Heart right ventricle (tissue), 16 donors: ENCODE measurements around the gene SLC2A13. TPM values are rescaled to one million over a fixed set of nuclear protein-coding genes. Genes with fewer than 3 reads are reported as not detected.

Experiments
- ATAC-seq, 8 donors: fragments of 200-7000 bp; cut with Tn5 transposase; one replicate each; pipeline ENCODE4 v1.9.1; 2020; ENCODE audit warnings: mild to moderate bottlenecking in 8 of 8, moderate library complexity in 8 of 8, moderate number of reproducible peaks in 1 of 8
- DNase-seq, 2 donors: peaks; one replicate each; pipeline ENCODE4 v3.0.0-alpha.2; 2020
- H3K27ac ChIP-seq, 10 donors: fragments of 200-600 bp; sonication (generic) in 2 of 10; one replicate each; pipeline versions ENCODE4 v1.5.0 to v1.8.0; 2020 to 2022; ENCODE audit warnings: mild to moderate bottlenecking in 3 of 10
- H3K27me3 ChIP-seq, 7 donors: fragments of 200-600 bp; one replicate each; pipeline ENCODE4 v1.8.0; 2021 to 2022; ENCODE audit warnings: mild to moderate bottlenecking in 2 of 7
- H3K36me3 ChIP-seq, 9 donors: fragments of 200-600 bp; sonication (generic) in 1 of 9; one replicate each; pipeline versions ENCODE4 v1.5.0 to v1.8.0; 2020 to 2022; ENCODE audit warnings: mild to moderate bottlenecking in 2 of 9
- H3K4me1 ChIP-seq, 9 donors: fragments of 200-600 bp; sonication (generic) in 1 of 9; one replicate each; pipeline versions ENCODE4 v1.5.0 to v1.8.0; 2020 to 2022; ENCODE audit warnings: mild to moderate bottlenecking in 4 of 9
- H3K4me3 ChIP-seq, 10 donors: fragments of 200-600 bp; sonication (generic) in 2 of 10; one replicate each; pipeline versions ENCODE4 v1.5.0 to v1.8.0; 2020 to 2022; ENCODE audit warnings: mild to moderate bottlenecking in 7 of 10, moderate library complexity in 2 of 10
- H3K9me3 ChIP-seq, 11 donors: fragments of 200-600 bp in 10 of 11; sonication (generic) in 2 of 11; one replicate each; pipeline versions ENCODE4 v1.5.0 to v1.8.0; 2013 to 2022; ENCODE audit warnings: mild to moderate bottlenecking in 2 of 11, control low read depth in 1 of 11, moderate library complexity in 1 of 11
- CTCF ChIP-seq, 9 donors: fragments of 200-600 bp; sonication (generic) in 2 of 9; IDR thresholded peaks; one replicate each; pipeline versions ENCODE4 v1.5.0 to v1.8.0; 2021 to 2022; ENCODE audit warnings: antibody characterized with exemption in 9 of 9, mild to moderate bottlenecking in 5 of 9, moderate library complexity in 1 of 9
- WGBS, 2 donors: extraction: QIAGEN DNeasy Blood & Tissue Kit; methylation state at CpG; one replicate each; pipeline ENCODE4 v1.1.7; 2013; ENCODE audit warnings: inconsistent platforms in 1 of 2; 5-methylcytosine and 5-hydroxymethylcytosine counted together
- intact Hi-C, 10 donors: fragments of 100-400 bp; cut with DNase I; formaldehyde crosslinking; loops; one replicate each; pipeline versions ENCODE4 v1.11.1 to v1.14.2; 2022
- polyA plus RNA-seq, 2 donors: library from polyadenylated mRNA; stranded (reverse); fragments of 200-250 nt; gene quantifications; one replicate each; pipeline ENCODE4 v1.2.3, GENCODE V29; 2013
- total RNA-seq, 10 donors: library from RNA; stranded (reverse); fragmentation: NEBNext Ultra II Directional in 3 of 10; extraction: Animal tissue kit (Norgen Biotek cat#: 25700) in 3 of 10; gene quantifications; one replicate each; pipeline versions ENCODE4 v1.2.1 to v1.2.4, GENCODE V29; 2021 to 2023
- donor health status: Arrhythmogenic right ventricular cardiomyopathy.
- donor health status: ischemic (EF 13 %, LVEDD 7.1; RV severe dilation, severe dysfunction).
- donor health status: healthy with polysubstance abuse.
- donor health status: DM: no; HTN: yes; CAD: no.
- donor health status: DM: no; HTN: no; CAD: no.
- donor health status: ischemic (EF 25% LVEDD 6.9; RV normal size, moderate dysfunction).
- donor health status: ischemic (EF 25% LVEDD 5.7; RV mildly dilated, moderate dysfunction).
- donor health status: healthy.
- donor health status: DM: yes; HTN: yes; CAD: no.
- donor health status: Ischemic cardiomyopathy.
- donor health status: ischemic (EF 35%, LVEDD 5.7; RV mildly dilated, moderate dysfunction).
- donor health status: nonischemic (EF 11% LVEDD 7.7; RV severe dilation, severe dysfunction).
- donor health status: DM: yes; HTN: yes; CAD: no.
- donor health status: PGD.
- donor health status: ischemic (EF 29% LVEDD 5.4; RV normal size, mild dysfunction).
- donor health status: nonischemic (EF 23%, LVEDD 6.1; RV moderate dilation, normal function).

The SLC2A13 gene
- total and polyA plus RNA-seq, 12 donors = 2.6 to 14.2 (median 9.8) TPM

- peak overlapping the region in 1 of 10 donors; percentile 29 for H3K4me3 ChIP-seq
- H3K36me3 ChIP-seq = no peaks in the 10 kb centered on the region
- peaks cover 7 to 32% (median 23%) of the 10 kb centered on the region in 9 donors for H3K4me1 ChIP-seq
- no peak for TF ChIP-seq CTCF (IDR thresholded peaks at IDR 0.05)
- WGBS, 2 donors = 86 to 96% methylated on average over 1 of the region's 1 CpG
- H3K27me3 ChIP-seq = no peaks in the 10 kb centered on the region
- DNase-seq (no peak), ATAC-seq (no peak)
- no peaks in the 10 kb centered on the region for H3K9me3 ChIP-seq
- intact Hi-C loops = loop anchor here in 4 of 10 donors (5.0 to 10.0 kb wide), 4 partner anchors 39 to 212 kb away; partner anchors contain the start of genes SLC2A13 (in 2 of the 4) and LRRK2 (in 1 of the 4)
- H3K27ac ChIP-seq = peak overlapping the region in 6 of 10 donors; percentile 4 to 68 (median 52)
These were observed 92.6 kb downstream of the SLC2A13 start for GRCh38 chr12:40013292-40013691.

GRCh38 chr12:40012711-40013110 lies 93.2 kb downstream of the SLC2A13 start:
- peaks cover 7 to 32% (median 23%) of the 10 kb centered on the region in 9 donors for H3K4me1 ChIP-seq
- intact Hi-C loops = loop anchor here in 4 of 10 donors (5.0 to 10.0 kb wide), 4 partner anchors 40 to 212 kb away; partner anchors contain the start of genes SLC2A13 (in 2 of the 4) and LRRK2 (in 1 of the 4)
- peak overlapping the region in 5 of 10 donors; percentile 8 to 29 (median 16) for H3K4me3 ChIP-seq
- no peaks in the 10 kb centered on the region for H3K9me3 ChIP-seq
- no peak for TF ChIP-seq CTCF (IDR thresholded peaks at IDR 0.05)
- DNase-seq (no peak), ATAC-seq (peak in 3 of 8 donors; percentile 38 to 66 (median 41))
- H3K27me3 ChIP-seq = no peaks in the 10 kb centered on the region
- WGBS, 2 donors = 16 to 28% methylated on average over 3 of the region's 3 CpGs
- H3K27ac ChIP-seq = peak overlapping the region in 6 of 10 donors; percentile 4 to 68 (median 52)
- H3K36me3 ChIP-seq = no peaks in the 10 kb centered on the region

- no peaks in the 10 kb centered on the region for H3K27me3 ChIP-seq
- no peak for TF ChIP-seq CTCF (IDR thresholded peaks at IDR 0.05)
- H3K36me3 ChIP-seq = no peaks in the 10 kb centered on the region
- DNase-seq = no peak
- ATAC-seq = peak in 6 of 8 donors; percentile 38 to 79 (median 62)
- H3K4me3 ChIP-seq = peak overlapping the region in 8 of 10 donors; percentile 8 to 48 (median 40)
- no peaks in the 10 kb centered on the region for H3K9me3 ChIP-seq
- H3K4me1 ChIP-seq = peaks cover 7 to 24% (median 22%) of the 10 kb centered on the region in 9 donors
- 79 to 80% methylated on average over 3 of the region's 3 CpGs for WGBS, 2 donors
- intact Hi-C loops = loop anchor here (1.0 to 10.0 kb wide), 7 partner anchors 41 to 213 kb away; partner anchors contain the start of genes SLC2A13 (in 5 of the 10) and LRRK2 (in 1 of the 10)
- peak overlapping the region in 7 of 10 donors; percentile 8 to 68 (median 48) for H3K27ac ChIP-seq
These were observed 94.1 kb downstream of the SLC2A13 start for GRCh38 chr12:40011775-40012129.

GRCh38 chr12:40010899-40011774 lies 94.7 kb downstream of the SLC2A13 start:
- peak overlapping the region in 7 of 10 donors; percentile 8 to 68 (median 48) for H3K27ac ChIP-seq
- peak in 1 of 2 donors; percentile 75 for DNase-seq
- ATAC-seq = peak; percentile 90 to 97 (median 94)

More at GRCh38 chr12:40010899-40011774, 94.7 kb downstream of the SLC2A13 start:
- H3K27me3 ChIP-seq = no peaks in the 10 kb centered on the region
- peak; percentile 67 to 94 (median 86) for TF ChIP-seq CTCF (IDR thresholded peaks at IDR 0.05)
- H3K4me1 ChIP-seq = peaks cover 7 to 24% (median 20%) of the 10 kb centered on the region in 9 donors
- WGBS, 2 donors = 59 to 61% methylated on average over 11 of the region's 11 CpGs
- intact Hi-C loops = loop anchor here (1.0 to 10.0 kb wide), 7 partner anchors 41 to 214 kb away; partner anchors contain the start of genes SLC2A13 (in 5 of the 10) and LRRK2 (in 1 of the 10)
- H3K9me3 ChIP-seq = no peaks in the 10 kb centered on the region
- H3K4me3 ChIP-seq = peak overlapping the region in 8 of 10 donors; percentile 8 to 48 (median 40)
- no peaks in the 10 kb centered on the region for H3K36me3 ChIP-seq
